HUES64 (cell line): ENCODE data around the gene ZNF341.
A peak's percentile ranks its signal among the peaks of the same experiment; 100 is the strongest.

Experiments
- H3K27ac ChIP-seq: 2 replicates; pipeline ENCODE4 v1.7.0; 2013; ENCODE audit warnings: low read depth, low read length, inconsistent platforms
- H3K27me3 ChIP-seq: 2 replicates; pipeline ENCODE4 v1.6.1; 2013; ENCODE audit warnings: mild to moderate bottlenecking, low read length; ENCODE audit not compliant: insufficient read depth
- H3K36me3 ChIP-seq: 2 replicates; pipeline ENCODE4 v1.6.1; 2013; ENCODE audit warnings: mild to moderate bottlenecking, low read length; ENCODE audit not compliant: insufficient read depth
- H3K4me1 ChIP-seq: 2 replicates; pipeline ENCODE4 v1.6.1; 2013; ENCODE audit warnings: mild to moderate bottlenecking, low read length, moderate library complexity; ENCODE audit not compliant: insufficient read depth
- H3K4me3 ChIP-seq: 2 replicates; pipeline ENCODE4 v1.5.1; 2013; ENCODE audit warnings: mild to moderate bottlenecking, low read length, moderate library complexity
- H3K9ac ChIP-seq: 2 replicates; pipeline ENCODE4 v1.6.1; 2013; ENCODE audit warnings: mild to moderate bottlenecking, low read depth, low read length
- H3K9me3 ChIP-seq: 2 replicates; pipeline ENCODE4 v1.6.1; 2013; ENCODE audit warnings: low read depth, low read length; ENCODE audit not compliant: insufficient read depth
- WGBS: fragments of 150-250, 120-280 bp; methylation state at CpG from one replicate; pipeline ENCODE4 v1.1.7; 2013; ENCODE audit warnings: missing lambda C conversion rate; 5-methylcytosine and 5-hydroxymethylcytosine counted together

The ZNF341 gene

DNA sequence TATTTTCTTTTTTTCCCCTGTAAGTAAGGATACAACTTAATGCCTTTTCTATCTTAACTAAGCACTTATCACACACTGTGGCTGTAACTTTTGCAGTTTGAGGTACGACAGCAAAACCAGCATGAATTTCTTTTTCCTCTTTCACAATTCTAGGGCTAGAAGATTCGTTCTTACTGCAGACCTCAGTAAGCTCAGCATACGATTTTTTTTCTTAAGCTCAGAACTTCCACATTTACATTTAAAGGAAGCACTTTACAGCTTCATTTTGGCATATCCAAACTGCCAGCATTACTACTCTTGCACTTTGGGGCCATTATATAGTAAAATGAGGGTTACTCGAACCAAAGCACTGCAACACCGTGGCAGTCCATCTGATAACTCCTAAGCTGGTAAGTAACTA is 78.5 kb downstream of the ZNF341 start:
- Histone ChIP-seq H3K9me3 (no peaks in the 10 kb centered on the region), H3K4me3 (no peak overlapping the region), H3K36me3 (no peaks in the 10 kb centered on the region), H3K9ac (no peak overlapping the region), H3K27me3 (no peaks in the 10 kb centered on the region), H3K27ac (no peak overlapping the region), H3K4me1 (peaks cover 12% of the 10 kb centered on the region)
- WGBS = 71% methylated on average over 5 of the region's 5 CpGs

DNA sequence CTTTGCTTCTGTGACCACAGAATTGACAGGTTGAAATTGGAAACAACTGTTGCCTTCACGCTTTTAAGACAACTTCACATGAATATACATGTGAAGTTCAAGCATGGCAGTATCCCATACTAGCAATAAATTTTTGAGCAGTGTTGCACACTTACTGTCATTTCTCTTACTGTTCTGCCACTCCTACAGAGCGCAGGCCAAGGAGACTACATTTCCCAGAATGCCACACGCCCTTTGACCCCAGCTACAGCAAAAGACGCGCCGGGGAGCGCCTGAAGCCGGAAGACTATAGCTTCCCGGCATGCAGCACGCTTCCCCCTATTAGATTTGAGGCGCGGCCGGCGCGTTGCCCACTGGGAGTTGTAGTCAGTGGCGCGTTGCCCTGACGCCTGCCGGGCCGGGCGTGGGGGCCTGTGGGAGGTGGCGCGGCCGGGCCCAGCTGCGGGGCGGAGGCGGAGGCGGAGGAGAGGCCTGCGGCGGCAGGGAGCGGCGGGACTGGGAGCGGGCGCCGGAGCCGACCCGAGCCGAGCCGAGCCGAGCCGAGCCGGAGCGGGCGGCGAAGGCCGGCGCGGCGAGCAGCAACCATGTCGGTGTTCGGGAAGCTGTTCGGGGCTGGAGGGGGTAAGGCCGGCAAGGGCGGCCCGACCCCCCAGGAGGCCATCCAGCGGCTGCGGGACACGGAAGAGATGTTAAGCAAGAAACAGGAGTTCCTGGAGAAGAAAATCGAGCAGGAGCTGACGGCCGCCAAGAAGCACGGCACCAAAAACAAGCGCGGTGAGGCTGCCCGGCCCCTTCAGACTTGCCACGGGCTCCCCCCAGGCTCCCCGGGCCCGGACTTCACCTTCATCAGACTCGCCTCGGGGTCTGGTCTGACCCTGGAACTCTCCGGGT is 79.3 kb downstream of the ZNF341 start, which contains the start of gene CHMP4B:
Gene CHMP4B, plus strand, starts transcription at position 464 of the 891 bp plus-strand sequence. Its CDS starts 121 bp downstream, at position 585.
- Histone ChIP-seq H3K36me3 (no peaks in the 10 kb centered on the region), H3K4me3 (peak within 1 kb of the TSS; percentile 97), H3K27ac (peak within 1 kb of the TSS; percentile 75), H3K4me1 (peaks cover 12% of the 10 kb centered on the region), H3K9ac (peak within 1 kb of the TSS; percentile 95), H3K27me3 (no peaks in the 10 kb centered on the region), H3K9me3 (no peaks in the 10 kb centered on the region)
- under 1% methylated on average over 71 of the region's 71 CpGs for WGBS

DNA sequence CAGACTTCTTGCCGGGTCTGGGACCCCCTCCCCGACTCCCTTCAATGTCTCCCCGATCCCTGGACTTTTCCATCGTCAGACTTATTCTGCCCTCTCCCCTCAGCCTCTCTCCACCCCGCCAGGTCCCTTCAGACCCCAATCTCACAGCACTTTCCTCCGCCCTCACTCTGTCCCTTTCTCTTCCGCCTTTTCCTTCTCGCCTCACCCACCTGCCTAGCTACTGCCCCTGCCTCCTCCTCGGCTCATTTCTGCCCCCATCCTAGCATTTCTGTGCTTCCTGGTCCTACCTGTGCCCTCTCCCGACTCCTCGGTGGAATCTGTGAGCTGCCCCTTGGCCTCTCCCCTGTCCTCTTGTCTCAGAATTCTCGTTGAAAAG is 80.0 kb downstream of the ZNF341 start:
- H3K36me3 ChIP-seq = no peaks in the 10 kb centered on the region
- H3K27me3 ChIP-seq = no peaks in the 10 kb centered on the region
- H3K4me1 ChIP-seq = peaks cover 12% of the 10 kb centered on the region
- peak overlapping the region; percentile 95 for H3K9ac ChIP-seq
- no peaks in the 10 kb centered on the region for H3K9me3 ChIP-seq
- peak overlapping the region; percentile 75 for H3K27ac ChIP-seq
- WGBS = under 1% methylated on average over 12 of the region's 12 CpGs
- peak overlapping the region; percentile 97 for H3K4me3 ChIP-seq

DNA sequence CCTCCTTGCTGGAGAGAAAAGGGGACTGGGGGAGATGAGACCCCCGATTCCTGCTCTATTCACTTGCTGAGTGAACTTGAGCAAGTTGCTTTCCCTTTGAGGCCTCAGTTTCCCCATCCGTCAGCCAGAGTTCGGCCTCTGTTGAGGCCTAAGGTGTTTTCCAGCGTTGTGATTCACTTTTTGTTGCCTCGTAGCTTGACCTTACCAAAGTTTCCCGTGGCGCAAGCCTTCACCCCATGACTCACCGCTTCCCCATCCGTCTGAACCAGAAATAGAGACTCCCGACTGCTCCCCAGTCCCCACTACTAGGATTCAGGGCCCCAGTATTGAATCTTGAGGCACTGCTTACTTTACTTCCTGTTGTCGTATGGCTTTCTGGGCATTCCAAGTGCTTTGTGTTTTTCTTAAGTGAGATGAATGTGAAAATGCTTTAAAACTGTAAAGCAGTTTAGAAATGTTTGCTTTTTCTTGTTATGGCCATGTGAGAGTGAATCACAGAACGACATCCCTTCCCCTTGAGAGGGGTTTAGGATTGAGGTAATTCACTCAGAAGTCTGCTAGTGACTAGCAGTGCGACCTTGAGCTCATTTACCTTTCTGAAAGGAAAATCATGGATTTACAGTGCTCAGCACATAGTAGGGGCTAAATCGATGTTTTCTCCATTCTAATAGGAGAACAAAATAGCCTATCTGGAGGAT is 80.5 kb downstream of the ZNF341 start:
- WGBS = 15% methylated on average over 14 of the region's 14 CpGs
- H3K36me3 ChIP-seq = no peaks in the 10 kb centered on the region
- H3K27ac ChIP-seq = peak overlapping the region; percentile 75
- H3K9me3 ChIP-seq = no peaks in the 10 kb centered on the region
- H3K4me1 ChIP-seq = peaks cover 12% of the 10 kb centered on the region
- peak overlapping the region; percentile 97 for H3K4me3 ChIP-seq
- H3K9ac ChIP-seq = peak overlapping the region; percentile 95
- no peaks in the 10 kb centered on the region for H3K27me3 ChIP-seq

DNA sequence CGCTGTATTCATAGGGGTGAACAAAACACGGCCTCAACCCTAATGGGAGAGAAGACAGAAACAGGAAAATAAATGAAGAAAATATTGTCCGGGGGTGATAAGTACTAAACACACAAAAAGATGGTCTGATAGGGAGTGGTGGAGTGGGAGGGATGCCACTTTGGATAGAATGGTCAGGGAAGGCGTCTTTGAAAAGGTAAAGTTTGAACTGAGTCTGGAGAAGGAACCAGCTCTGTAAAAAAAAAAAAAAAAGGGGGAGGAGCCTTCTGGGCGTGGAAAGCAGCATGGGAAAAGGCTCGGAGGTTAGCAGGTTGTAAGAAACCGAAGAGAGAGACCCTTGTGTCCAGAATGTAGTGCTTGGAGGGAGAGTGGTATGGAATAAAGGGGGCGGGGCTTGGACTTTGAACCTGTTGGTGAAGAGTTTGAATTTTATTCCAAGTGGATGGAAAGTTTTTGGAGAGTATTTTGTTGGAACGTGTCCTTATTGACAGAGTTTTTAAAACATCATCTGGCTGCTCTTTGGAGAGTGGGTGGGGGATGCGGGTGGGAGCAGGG is 81.2 kb downstream of the ZNF341 start:
- no peak overlapping the region for H3K27ac ChIP-seq
- peak overlapping the region; percentile 97 for H3K4me3 ChIP-seq
- H3K27me3 ChIP-seq = no peaks in the 10 kb centered on the region
- no peaks in the 10 kb centered on the region for H3K36me3 ChIP-seq
- H3K9ac ChIP-seq = peak overlapping the region; percentile 95; the same call in 1 of the 2 replicates
- H3K4me1 ChIP-seq = peaks cover 12% of the 10 kb centered on the region
- H3K9me3 ChIP-seq = no peaks in the 10 kb centered on the region
- 43% methylated on average over 10 of the region's 10 CpGs for whole genome bisulfite sequencing

DNA sequence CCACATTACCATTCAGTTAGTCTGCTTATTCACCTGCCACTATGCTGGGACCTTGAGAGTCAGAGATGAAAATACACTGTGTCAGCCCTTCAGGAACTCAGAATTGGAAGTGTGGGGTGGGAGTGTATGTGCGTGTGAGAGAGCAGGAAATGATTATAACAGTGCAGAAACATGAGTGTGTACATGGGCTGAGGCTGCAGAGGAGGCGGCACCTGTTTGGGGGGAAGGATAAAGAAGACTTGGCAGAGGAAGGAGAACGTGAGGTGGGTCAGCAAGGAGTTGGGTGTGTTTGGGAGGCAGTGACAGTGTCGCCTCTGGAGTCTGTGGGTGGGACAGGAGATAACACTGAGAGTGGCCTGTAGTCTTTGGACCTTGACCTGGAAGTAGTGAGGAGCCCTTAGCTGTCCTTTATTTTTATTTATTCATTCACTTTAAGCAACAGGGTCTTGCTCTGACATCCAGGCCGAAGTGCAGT is 82.5 kb downstream of the ZNF341 start:
- WGBS = 90% methylated on average over 5 of the region's 5 CpGs
- H3K4me1 ChIP-seq = peaks cover 12% of the 10 kb centered on the region
- no peak overlapping the region for H3K27ac ChIP-seq
- no peaks in the 10 kb centered on the region for H3K27me3 ChIP-seq
- no peak overlapping the region for H3K4me3 ChIP-seq
- no peaks in the 10 kb centered on the region for H3K36me3 ChIP-seq
- no peak overlapping the region; the same call in 1 of the 2 replicates for H3K9ac ChIP-seq
- H3K9me3 ChIP-seq = no peaks in the 10 kb centered on the region

DNA sequence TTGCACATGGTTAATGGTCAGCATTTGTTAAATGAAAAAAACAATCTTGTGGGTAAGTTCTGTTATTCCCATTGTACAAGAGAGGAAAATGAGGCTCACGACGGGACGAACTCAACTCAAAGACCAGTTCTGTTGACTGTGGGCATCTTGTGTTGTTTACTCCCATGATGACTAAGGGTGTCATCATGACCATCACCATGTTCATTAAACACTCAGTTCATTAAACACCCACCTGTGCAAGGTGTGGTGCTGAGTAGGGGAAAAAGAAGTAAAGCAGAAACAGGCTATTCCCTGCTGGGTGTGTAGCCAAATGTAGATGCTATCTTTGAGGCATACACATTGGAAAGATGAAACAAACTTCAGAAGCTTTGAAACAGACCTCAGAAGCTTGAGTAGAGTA is 83.9 kb downstream of the ZNF341 start:
- Histone ChIP-seq H3K27ac (no peak overlapping the region), H3K36me3 (no peaks in the 10 kb centered on the region), H3K4me3 (no peak overlapping the region), H3K27me3 (no peaks in the 10 kb centered on the region), H3K9me3 (no peaks in the 10 kb centered on the region), H3K9ac (no peak overlapping the region), H3K4me1 (peaks cover 12% of the 10 kb centered on the region)
- WGBS = 89% methylated on average over 3 of the region's 3 CpGs

DNA sequence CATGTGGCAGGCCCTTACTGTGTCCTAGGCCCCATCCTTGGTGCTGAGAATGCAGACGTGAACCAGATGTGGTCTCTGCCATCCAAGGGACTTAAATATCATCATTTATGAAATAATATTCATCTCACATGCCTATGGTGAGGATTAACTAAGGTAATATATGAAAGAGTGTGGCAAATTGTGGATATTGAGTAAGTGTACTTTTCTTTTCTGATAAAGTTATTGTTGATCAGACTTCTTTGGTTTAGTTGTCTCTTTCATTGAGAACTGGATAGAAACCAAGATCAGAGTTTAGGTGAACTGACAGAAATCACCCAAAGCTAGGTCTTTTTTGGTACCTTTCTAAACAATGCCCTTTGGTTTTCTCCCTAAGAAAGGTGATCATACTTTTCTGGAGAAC is 84.4 kb downstream of the ZNF341 start:
- H3K4me1 ChIP-seq = peaks cover 12% of the 10 kb centered on the region
- H3K9ac ChIP-seq = no peak overlapping the region
- no peaks in the 10 kb centered on the region for H3K27me3 ChIP-seq
- H3K36me3 ChIP-seq = no peaks in the 10 kb centered on the region
- no peak overlapping the region for H3K27ac ChIP-seq
- no peaks in the 10 kb centered on the region for H3K9me3 ChIP-seq
- H3K4me3 ChIP-seq = no peak overlapping the region
- 100% methylated on average over 1 of the region's 1 CpG for WGBS

DNA sequence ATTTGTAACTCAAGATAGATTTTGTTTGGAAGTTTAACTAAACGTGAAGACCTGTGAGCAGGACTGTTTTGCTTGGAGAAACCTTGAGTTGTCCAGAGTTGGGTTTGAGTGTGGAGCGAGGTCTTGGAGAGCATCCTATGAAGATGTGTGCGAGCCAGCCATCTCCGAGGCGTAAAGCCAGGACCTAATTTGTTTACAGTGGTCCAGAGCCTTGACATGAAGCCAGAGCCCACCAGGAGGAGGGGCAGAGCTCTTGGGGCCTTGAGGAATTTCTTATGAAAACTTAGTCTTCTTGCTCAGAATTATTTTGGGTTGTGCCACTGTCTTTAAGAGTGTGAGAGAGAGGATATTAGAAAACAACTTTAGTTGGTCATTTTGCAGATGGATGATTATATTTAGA is 85.6 kb downstream of the ZNF341 start:
- H3K27ac ChIP-seq = no peak overlapping the region
- no peak overlapping the region for H3K4me3 ChIP-seq
- H3K9ac ChIP-seq = no peak overlapping the region
- 91% methylated on average over 5 of the region's 5 CpGs for WGBS
- H3K27me3 ChIP-seq = no peaks in the 10 kb centered on the region
- H3K9me3 ChIP-seq = no peaks in the 10 kb centered on the region
- H3K36me3 ChIP-seq = no peaks in the 10 kb centered on the region
- peaks cover 10% of the 10 kb centered on the region for H3K4me1 ChIP-seq

DNA sequence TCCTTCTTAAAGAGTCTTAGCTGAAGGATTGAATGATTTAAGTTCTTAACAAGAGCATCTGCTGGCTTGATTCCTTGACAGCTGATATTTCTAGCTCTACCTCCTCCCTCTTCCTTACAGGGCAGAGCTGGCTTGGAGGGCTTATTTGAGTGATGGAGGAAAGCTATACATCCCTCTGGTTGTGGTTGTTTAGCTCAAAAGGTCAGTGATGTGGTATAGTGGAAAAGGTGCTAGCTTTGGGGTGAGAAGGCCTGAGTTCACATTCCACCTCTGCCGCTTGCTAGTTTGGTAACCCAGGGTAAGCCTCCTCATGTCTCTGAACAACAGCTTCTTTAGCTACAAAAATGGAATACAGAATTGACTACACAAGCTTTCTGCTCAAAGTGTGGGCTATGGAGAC is 87.7 kb downstream of the ZNF341 start:
- no peak overlapping the region for H3K9ac ChIP-seq
- no peak overlapping the region for H3K4me3 ChIP-seq
- WGBS = 91% methylated on average over 1 of the region's 1 CpG
- H3K4me1 ChIP-seq = no peaks in the 10 kb centered on the region
- no peaks in the 10 kb centered on the region for H3K27me3 ChIP-seq
- no peak overlapping the region for H3K27ac ChIP-seq
- H3K9me3 ChIP-seq = no peaks in the 10 kb centered on the region
- no peaks in the 10 kb centered on the region for H3K36me3 ChIP-seq

DNA sequence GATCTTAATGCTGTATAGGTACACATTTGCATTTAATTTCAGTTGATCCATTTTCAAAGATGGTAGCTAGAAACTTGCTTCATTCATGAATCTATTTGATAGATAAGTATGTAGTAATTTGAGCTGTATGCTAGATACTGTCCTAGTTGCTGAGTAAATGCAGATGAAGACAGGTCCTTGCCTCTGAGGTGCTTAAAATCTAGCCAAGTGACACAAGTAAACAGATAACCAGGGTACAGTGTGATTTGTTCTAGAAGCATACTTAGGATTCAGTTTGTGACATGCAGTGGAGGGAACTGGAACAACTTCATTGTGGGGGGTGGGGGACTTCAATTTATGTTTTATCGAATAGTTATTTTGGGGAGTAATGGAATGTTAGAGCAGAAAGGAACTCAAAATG is 88.6 kb downstream of the ZNF341 start:
- Histone ChIP-seq H3K9me3 (no peaks in the 10 kb centered on the region), H3K4me1 (peaks cover 4% of the 10 kb centered on the region), H3K4me3 (no peak overlapping the region), H3K27ac (no peak overlapping the region), H3K27me3 (no peaks in the 10 kb centered on the region), H3K9ac (no peak overlapping the region), H3K36me3 (no peaks in the 10 kb centered on the region)
- 95% methylated on average over 1 of the region's 1 CpG for WGBS
